OCI-LY1 (cell line): Measurements from ENCODE around the gene MAPKAPK3.

ENCODE experiments used
- EZH2 ChIP-seq: fragments of 200-600 bp; sonication (generic), shearing (Covaris generic); IDR thresholded peaks from 2 replicates; pipeline ENCODE4 v1.8.0; 2017; ENCODE audit warnings: borderline replicate concordance, mixed run types, mild to moderate bottlenecking, antibody characterized with exemption, low read length, moderate library complexity, mixed read lengths
- TF ChIP-seq, protein P1 (sequence below): fragments of 200-600 bp; sonication (generic), shearing (Covaris generic); IDR thresholded peaks from 2 replicates; pipeline ENCODE4 v1.5.1; 2017; ENCODE audit warnings: mild to moderate bottlenecking, antibody characterized with exemption, low read length, moderate library complexity, mixed read lengths

DNA sequence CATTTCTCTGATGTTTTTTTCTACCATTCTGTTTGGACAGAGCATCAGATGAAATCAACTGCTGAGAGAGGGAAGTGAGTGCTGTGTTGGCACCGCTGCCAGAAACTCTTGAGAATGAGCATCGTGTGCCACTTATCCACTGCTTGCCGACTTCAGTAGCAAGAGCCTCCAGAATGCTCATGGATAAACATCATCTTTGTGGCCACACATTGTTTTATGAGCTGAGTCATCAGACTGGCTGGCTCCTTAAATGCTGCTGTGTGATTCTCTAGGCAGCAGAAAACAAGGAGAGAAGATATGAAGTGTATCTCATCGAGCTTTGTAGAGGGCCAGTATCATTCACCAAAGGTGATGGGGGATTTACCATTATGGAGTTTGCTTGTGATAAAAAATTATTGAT lies 54.4 kb downstream of the MAPKAPK3 start:
- TF ChIP-seq, protein P1, sequence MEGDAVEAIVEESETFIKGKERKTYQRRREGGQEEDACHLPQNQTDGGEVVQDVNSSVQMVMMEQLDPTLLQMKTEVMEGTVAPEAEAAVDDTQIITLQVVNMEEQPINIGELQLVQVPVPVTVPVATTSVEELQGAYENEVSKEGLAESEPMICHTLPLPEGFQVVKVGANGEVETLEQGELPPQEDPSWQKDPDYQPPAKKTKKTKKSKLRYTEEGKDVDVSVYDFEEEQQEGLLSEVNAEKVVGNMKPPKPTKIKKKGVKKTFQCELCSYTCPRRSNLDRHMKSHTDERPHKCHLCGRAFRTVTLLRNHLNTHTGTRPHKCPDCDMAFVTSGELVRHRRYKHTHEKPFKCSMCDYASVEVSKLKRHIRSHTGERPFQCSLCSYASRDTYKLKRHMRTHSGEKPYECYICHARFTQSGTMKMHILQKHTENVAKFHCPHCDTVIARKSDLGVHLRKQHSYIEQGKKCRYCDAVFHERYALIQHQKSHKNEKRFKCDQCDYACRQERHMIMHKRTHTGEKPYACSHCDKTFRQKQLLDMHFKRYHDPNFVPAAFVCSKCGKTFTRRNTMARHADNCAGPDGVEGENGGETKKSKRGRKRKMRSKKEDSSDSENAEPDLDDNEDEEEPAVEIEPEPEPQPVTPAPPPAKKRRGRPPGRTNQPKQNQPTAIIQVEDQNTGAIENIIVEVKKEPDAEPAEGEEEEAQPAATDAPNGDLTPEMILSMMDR, result no peak
- TF ChIP-seq EZH2, result no peak
